ENCODE results near the gene DQX1.
A peak's percentile ranks its signal among the peaks of the same experiment; 100 is the strongest.

The DQX1 gene

GRCh38 chr2:74510272-74510671, 15.8 kb downstream of the DQX1 start:
- DNase-seq: no peak

GRCh38 chr2:74507926-74508520, 18.0 kb downstream of the DQX1 start:
- no peak for DNase-seq

DNA sequence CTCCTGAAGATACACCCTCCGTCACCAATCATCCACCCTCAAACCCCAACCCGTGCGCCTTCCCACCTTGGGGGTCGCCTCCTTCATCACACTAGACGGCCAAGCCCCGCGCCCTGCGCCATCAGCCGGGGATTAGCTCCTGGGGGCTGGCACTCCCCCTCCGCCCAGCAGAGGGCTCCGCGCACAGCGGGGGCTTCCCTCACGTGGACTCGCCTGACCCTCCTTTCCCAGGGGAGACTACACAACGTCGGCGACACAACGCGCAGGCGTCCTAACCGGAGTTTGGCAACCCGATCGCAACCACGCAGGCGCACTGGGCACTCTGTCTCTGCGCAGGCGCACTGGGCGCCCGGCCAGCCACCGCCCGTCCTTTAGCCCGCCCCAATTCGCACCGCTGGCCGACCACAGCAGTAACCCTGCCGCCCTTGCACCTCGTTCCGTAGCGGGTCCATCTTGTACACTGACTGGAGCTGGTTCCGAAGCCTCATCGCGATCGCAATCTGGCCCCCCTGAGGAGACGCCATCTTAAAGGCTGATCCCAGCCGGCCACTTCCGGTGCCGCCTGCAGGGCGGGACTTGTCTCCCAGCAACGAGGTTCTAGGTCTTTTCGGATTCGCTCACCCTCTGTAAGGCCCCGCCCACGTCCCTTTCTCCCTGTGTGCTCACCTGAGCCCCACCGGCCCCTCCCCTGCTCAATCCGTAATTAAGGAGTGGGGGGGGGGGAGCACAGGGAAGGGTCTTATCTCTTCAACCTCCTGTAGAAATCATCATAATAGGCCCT, 18.7 kb downstream of the DQX1 start, which contains the start of gene PCGF1:
PCGF1 (minus strand) TSS at position 551 of the 781 bp plus-strand sequence; CDS start at position 524, 27 bp downstream.
- DNase-seq: peak; percentile 99

DNA sequence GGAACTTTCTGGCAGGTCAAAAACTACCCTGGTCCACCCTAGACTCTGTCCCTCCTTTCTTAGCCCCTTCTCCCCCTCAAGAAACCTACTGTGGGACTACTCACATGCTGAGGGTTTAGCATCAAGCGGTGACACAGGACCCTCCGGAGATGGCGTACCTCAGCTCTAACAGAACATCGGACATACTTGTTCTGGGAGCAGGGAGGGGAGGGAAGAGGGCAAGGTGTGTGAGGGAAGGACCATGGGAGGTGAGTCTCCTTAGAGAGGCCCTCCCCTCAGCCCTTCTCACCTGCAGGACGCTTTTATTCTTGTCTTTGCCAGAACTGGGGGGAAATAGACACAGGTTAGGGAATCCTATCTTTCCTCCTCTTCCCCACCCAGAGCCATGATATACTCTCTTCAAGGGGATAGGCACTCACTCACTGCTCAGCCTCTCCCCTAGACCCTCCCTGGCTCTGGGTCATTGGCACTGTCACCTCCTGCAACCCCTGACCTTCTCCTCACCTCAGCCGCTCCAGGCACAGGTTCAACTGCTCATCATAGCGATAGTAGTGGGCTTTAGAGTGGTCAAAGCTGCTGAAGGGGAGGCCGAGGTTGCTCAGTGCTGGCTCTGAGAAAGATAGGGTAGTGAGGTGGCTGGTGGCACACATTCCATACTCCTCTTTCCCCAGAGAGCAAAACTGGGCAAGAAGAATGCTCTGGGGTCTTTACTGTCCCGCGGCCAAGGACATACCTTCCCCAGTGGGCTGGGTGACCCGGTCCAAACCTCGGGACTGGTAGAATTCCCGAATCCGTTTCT, 20.4 kb downstream of the DQX1 start:
- no peak for DNase-seq

DNA sequence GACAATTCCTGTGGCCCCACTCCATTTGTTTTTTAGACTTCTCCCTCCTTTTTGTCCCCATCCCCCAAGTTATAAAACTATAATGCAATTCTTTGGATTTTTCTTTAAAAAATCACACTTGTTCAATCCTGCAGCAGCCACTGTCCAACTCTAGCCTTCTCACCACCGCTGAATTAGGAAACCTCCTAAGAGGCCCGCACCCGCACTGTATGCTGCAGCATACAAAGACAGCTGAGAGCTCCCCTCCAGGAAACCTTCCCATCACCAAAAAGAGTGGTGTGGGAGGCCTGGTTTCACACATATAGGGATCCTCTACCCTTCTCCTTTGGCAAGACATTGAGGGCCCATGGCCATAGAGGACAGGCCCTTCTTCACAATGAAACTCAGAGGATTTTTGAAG, 21.4 kb downstream of the DQX1 start:
- DNase-seq: no peak

GRCh38 chr2:74503506-74504475, 22.2 kb downstream of the DQX1 start:
- no peak for DNase-seq

GRCh38 chr2:74502720-74503505, 23.1 kb downstream of the DQX1 start:
- no peak for DNase-seq

DNA sequence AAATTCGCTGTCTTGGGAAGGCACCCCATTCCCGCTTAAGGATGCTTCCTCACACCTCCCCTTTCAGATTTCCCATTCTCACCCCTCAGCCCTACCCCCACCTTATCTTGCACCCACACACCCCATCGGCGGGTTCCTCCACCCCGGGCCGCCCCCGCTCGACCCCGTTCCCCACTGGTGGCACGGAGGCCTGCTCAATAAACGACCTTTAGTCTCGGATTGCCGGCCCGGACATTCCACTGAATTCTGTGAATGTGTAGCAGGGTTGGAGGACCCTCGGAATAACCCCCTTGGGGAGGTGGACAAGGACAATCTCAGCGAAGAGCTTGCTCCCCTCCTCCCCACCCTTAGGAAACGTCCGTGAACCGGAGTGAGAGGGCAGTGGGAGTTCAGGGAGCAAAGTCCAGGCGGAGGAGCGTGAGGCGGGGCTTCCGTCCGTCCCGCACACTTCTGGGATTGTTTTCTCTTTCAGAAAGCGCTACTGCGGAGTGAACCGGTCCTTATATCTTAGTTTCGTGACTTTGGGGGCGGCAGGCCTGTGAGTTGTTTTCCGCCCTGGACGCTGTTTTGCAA, 23.8 kb downstream of the DQX1 start:
- DNase-seq: no peak

DNA sequence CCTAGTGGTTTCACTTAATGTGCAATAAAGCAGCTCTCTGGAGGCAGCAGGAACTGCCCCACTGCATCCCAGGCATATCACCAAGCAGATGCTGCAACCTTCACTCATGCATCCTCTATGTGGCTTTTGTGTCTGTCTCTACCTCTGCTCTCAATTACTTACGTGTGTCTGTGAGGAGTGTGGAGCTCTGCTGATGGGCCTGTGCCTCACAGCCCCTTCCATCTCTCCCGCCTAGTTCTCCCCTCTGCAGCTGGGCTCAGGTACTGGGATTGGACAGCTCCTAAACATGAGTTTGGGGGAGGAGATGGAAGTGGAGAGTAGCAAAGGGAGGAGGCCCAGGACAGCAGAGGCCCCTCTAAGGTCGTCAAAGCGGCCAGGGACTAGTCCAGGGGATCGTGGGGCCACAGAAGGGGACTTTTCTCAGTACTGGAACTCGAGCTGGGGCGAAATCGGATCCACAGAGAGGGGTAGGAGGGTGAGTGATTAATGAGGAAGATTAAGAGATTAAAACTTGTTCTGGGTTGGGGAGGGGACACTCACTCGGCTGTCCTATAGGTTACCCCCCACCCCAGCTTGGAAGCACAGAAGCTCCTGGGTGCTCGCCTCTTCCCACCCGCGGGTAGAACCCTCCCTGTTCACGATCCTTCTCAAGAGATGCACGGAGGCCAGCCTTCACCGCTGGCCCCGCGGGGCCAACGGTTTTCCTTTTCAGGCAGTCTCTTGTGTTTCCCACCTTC, 24.5 kb downstream of the DQX1 start:
- no peak for DNase-seq

GRCh38 chr2:74500578-74500946, 25.5 kb downstream of the DQX1 start:
- DNase-seq: no peak

- no peak for DNase-seq
Measured at GRCh38 chr2:74499940-74500577, 26.0 kb downstream of the DQX1 start.

- peak; percentile 22 to 31 for DNase-seq
Measured at GRCh38 chr2:74499267-74499939, 26.6 kb downstream of the DQX1 start, which contains the start of gene LBX2. Gene LBX2 (minus strand): TSS chr2:74499603. CDS start chr2:74499537, 66 bp downstream.

DNA sequence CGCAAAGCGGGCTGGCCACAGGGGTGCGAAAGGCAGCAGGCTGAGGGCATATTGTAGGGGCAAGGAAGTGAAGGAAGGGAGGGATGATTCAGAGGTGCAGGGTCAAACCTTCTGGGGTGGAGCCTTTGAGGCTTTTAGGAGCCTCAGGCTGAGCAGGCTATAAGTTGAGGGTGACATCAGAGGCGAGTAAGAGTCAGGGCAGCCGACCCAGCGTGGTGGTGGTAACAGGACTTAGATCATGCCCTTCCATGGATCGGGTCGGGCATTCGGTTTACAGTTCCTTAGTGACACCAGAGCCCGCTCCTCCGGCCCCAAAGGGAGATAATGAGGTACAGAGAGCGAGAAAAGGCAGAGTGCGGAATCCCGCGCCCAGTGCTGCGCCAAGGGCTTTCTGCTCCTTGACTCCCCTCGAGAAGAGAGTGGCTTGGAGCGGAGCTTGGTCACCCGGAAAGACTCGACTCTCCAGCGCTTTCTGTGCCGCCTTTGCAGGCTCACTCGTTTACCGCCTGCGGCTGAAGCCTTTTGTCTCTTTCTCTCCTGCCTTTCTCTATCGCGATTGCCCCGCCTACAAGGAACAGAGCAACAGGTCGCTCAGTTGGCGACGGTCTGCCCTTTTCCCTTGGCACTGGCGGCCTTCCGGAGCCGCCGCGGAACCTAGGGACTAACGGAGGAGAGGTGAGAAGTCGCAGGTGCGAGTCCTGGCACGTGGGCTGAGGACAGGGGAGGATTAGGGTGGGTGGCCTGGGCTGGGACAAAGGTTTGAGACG, 27.3 kb downstream of the DQX1 start:
- no peak for DNase-seq

DNA sequence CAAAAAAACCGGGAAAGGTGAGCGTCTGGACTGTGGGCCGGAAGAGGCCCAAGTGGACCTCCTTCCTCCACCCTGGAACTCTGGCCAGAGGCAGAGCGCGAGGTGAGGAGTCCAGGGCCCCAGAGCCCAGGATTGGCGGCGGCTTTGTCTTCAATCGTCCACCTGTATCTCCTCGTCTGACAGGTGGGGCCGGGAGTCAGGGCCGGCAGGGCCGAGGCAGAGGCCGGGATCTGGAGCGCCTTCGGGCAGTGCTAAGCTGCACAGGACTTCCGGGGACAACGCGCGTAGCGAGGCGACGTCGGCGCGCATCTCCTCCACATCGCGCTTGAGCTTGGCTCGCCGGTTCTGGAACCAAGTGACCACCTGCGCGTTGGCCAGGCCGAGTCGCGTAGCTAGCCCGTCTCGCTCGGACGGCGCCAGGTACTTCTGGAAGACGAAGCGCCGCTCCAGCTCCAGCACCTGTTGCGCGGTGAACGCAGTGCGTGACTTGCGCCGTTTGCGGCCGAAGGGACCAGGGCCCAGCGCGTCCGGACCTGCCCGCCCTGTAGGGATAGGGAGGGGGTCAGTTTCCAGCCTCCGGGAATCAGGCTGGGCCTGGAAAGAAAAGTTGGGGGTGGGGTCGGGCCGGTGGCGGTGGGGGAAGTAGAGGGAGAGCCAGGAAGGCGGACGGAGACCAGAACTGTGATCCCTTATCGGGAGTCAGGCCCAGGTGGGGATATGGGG, 28.1 kb downstream of the DQX1 start:
- no peak for DNase-seq

GRCh38 chr2:74496997-74497776, 28.8 kb downstream of the DQX1 start:
- no peak for DNase-seq

DNA sequence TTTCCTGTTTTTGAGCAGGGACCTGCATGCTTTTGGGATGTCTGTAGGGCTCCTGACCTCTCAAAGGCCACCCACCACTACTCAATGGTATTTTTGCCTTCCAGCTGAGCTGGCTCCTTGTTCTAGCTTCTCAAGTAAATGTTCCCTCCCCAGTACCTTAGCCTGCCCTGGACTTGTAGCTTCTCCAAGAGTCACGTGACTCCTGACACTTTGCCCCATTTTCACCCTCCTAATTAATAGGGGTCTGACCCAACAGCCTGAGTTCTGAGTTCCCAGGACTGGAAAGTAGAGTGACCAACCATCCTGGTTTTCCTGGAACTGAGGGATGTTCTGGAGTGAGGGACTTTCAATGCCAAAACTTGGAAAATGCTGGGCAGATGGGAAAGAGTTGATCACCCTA, 30.6 kb downstream of the DQX1 start:
- no peak for DNase-seq

DNA sequence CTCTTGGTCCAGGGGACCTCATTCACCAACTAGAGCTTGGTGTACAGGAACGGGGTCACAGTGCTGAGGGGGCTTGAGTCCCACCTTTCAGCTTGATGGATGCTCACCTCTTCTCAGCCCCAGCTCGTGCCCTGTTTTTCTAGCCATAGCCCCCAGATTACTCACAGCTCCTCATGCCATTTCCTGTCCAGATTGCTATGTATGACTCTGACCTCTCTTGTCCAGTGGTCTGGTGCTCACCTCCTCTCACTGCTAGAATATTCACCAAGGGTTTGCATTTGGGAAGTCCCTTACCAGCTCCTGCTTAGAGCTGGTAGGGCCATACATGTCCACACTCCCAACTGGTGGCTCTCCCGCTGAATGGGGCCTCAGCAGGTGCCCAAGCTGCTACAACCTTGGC, 32.5 kb downstream of the DQX1 start:
- no peak for DNase-seq

All from activated CD4-positive, alpha-beta T cell treated with anti-CD3 and anti-CD28 coated beads, Interleukin-2, amount 50 U/mL, for 4 hours (primary cell).